NCI-H1436 treated with DMSO at 0.1 percent for 48 hours (cell line): Measurements from ENCODE around the gene TCF4.
A peak's percentile ranks its signal among the peaks of the same experiment; 100 is the strongest.

Source experiments
- DNase-seq: peaks from one replicate; lab custom pipeline; 2025; lab: John Stamatoyannopoulos, UW

TCF4 gene

DNA sequence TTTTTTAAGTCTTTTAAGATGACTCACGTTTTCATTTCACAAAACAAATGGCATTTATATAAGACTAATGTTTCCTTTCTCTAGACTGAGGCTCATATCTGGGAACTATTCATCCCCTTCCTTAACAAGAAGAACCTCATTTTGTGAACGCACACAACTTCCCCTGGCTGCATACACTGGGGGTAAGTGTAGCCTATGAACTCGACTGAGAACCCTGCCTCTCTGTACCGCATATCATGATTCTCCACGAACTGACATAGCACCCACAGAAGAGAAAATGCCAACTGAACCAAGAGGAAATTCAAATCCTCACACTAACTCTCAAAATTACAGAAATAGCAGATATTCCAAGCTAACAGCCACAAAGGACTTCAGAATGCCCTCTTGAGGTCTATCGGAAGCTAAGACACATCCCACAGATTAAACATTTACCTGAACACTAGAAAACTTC is 236.7 kb downstream of the TCF4 start:
- DNase-seq, result no peak

DNA sequence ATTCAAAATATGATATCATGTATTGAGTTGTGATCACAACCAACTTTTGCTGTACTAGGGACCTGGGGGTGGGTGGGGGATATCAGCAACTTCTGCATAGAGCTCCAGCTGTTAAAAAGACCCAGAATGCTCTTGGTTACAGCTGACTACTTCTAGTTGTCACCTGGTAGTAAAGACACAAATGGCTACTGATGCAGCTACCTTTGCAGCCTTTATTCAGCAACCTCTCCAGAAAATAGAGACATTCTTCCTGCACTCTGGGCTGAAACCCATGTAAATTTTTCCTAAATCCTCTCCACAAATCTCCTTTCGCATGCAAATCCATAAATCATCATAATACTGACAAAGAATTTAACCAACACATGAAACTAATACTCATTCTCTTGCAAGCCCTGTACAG is 238.3 kb downstream of the TCF4 start:
- no peak for DNase-seq

DNA sequence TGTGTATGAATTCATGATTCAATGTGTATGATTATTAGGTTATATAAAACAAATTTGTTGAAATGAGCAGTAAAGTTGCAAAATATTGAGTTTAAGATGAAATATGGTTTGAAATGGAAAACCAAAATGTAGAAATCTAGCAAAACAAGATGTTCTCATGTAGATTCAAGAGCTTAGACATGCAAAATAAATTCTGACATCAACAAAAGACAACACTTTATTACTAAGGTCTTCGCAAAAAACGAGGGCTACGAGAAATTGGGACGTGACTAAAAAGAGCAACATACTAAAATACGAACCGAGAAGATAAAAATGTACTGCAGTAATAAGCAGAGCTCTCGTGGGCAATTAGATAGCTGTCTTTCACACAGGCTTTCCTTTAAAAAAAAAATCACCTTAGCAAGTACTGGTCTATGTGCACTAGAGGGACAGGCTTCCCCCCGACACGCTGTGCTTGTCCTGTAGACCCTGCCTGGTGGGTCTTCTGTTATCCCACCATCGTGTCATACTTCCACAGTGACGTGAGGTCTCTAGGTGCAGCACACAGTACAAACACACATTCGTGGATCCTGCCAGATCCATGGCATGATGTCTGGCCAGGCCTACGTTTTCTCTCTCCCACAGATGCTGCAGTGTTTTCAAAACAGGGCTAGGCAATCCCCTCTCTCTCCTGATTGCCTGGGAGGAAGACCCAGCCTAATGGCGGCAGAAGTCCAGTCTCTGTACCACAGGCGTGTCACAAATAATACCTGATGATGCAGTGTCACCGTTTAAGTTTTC is 240.8 kb downstream of the TCF4 start:
- DNase-seq, result no peak

DNA sequence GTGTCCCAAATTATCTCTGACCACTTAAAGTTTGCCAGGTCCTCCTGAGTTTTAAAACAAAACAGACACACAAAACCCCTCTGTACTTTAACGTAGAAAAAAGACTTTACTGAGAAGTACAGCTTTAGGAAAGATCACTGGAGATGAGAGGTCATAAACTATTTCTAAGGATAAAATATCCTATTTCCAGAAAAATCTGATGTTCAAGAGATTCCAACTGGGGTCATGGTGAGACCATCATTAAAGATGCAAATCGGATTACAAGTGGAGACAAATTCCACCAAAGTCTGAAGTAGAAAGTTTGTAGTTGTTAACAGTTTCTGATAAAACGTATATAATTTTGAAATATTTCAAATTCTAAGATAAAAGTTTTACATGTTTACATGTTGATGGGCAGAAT is 241.6 kb downstream of the TCF4 start:
- DNase-seq, result no peak

DNA sequence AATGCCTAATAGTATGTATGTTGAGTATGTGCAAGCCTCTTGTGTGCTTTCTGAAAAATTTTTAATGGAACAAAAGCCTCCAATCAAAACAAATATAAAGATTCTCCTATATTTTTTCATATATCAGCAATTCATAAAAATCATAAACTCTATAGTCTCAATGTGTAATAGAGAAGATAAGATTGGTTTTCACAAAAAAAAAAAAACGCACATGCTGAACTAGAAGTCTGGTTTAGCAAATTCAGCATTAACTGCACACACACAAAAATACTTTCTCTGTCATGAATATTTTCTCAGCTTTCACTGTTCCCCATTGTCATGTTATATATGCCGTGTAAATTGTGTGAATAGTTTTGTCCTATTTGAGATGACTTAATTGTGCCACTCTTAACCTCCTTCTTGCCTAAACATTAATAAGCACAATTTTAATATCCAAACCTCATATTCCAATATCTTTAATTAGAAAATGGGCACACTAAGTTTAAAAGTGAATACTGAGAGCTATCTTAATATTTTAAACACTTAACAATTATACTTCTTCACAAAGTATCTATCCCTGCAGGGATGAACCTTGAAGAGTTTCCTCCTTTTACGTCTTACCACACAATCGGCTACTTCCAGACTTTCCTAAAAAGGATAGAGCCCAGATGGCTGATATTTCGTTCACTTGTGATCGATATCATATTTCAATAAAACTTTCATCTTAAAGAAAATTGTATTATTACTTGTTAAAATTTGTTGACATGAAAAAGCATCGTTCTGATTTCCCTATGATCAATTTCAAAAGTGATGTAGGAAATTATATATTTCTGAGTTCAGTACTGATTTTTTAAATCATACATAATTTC is 242.7 kb downstream of the TCF4 start:
- no peak for DNase-seq

DNA sequence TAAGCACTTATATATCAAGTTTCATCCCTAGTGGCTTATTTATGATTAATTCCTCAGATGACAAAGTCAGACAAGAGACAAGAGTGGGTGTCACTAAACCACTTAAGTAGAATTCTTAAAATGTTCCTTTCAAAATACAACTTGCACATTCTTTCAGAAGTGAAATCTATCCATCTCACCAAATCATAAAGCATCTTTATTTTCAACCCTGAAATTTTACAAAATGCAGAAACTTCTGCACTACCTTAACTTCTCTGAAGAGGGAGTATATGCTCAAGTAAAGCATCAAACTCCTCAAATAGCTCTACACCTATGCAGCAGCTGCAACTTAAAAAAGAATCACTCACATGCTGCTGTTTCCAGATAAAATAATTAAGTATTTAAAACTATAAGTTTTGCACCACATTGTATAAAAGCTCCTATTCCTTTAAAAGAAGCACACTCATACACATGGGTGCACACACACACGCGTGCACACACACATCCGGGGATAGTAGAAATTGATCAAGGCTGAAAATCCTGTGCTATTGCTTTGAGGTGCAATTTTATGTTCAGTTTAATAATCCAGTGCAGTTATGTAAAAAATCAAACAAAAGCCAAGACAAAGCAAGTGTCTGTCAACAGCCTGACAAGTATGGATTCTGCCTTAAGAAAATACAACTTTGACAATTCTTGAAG is 244.5 kb downstream of the TCF4 start:
- no peak for DNase-seq

DNA sequence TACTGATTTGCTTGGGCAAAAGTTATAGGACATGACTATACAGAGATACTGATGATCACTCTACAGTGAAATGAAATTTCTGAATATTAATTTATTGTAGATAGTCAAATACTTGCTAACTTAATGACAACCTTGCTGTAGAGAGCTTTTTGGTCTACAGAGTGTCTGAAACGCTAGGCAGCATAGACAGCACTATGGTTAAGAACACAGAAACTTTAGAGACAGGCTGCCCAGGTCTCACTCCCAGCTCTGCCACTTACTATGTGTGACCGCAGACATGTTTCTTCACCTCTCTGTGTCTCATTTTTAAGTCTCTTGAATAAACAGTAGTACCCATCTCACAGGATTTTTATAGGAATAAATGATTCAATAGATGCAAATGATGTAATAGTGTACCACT is 247.0 kb downstream of the TCF4 start:
- no peak for DNase-seq

DNA sequence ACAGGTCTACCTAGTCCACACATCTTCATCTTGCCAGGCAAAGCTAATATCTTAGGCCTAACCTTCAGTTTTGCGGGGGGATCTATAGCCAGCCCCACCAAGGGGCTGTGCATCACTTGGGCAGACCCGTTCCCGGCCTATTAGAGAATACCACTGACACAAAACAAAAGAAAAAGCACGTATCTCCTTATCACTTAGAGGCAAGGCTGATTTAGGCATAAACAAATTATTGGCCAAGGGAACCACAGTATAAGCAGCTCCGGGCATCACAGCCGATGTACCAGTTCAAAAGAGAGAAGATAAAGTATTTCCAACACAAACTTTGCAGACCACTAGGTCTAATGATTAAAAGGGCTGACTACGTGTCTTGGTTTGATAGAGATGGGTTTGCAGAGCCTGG is 248.0 kb downstream of the TCF4 start:
- no peak for DNase-seq

DNA sequence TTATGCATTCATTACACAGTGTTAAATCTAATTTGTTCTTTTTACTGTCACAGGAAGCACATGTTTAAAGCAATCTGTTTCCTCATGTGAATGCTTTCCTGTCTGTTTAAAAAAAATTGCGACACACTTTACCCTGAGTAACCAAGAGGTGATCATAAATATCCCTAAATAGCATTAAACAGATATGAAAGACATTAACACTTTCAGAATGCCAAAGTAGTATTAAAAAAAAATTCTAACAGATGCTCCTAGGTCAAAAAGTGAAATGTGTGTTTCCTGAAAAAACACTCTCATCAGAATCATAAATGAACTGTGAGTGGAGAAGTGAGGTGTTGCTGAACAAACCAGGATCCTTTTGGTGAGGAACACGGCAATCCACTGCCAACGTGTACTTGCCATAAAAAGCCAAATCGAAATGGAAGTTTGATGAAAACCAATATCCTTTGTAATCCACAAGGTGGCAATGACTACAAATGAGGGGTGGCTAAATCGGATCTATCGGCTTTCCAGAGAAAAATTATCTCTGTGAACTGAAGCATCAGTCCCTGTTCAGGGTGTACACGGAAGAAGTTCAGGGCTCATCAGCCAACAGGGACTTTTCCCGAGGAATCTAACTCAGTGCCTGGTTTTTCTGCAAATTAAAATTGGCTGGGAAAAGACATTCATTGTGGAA is 248.9 kb downstream of the TCF4 start:
- DNase-seq, result no peak

DNA sequence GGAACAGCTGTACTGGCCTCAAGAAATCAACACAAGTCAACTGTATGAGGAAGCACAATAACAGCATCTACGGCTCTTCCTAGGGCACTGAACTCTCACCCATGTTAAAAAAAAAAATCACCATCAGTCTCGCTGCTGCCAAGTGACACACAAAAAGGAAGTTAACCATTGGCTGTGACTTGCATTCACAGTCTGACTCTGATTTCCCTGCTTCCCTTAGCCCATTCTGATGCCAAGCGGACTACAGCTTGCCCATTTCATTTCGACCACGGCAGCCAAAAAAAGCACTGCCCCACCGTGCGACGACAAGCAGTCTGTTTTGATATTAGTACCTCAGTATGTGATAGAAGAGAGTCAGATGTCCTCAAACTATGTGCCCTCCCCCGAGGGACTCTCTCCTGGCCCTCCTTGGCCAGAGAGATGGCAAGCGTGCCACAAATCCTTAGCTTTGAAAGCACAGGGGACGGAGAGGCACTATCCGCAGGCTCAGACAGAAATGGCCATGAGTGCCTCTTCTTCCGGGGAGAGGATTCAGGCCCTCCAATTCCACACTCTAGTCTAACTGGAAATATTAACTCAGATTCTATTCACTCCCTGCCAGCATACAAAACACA is 250.0 kb downstream of the TCF4 start:
- no peak for DNase-seq

DNA sequence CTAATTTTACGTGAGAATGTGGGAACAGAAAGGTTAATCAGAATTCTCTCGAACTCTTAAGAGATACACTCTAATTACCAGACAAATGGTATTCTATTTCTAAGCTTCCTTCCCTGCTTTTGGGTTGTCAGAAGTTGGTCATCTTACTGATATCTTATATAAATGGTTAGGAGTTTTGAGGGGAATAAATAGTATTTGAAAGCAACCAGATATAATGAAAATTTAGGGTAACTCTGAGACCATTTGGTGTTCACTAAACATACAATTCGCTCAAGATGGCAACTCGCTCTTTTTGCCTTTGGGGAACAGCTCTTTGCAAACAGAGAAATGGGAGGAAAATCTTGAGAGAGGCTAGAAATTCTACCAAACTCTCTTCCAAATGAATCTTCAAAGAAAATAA is 250.9 kb downstream of the TCF4 start:
- no peak for DNase-seq

DNA sequence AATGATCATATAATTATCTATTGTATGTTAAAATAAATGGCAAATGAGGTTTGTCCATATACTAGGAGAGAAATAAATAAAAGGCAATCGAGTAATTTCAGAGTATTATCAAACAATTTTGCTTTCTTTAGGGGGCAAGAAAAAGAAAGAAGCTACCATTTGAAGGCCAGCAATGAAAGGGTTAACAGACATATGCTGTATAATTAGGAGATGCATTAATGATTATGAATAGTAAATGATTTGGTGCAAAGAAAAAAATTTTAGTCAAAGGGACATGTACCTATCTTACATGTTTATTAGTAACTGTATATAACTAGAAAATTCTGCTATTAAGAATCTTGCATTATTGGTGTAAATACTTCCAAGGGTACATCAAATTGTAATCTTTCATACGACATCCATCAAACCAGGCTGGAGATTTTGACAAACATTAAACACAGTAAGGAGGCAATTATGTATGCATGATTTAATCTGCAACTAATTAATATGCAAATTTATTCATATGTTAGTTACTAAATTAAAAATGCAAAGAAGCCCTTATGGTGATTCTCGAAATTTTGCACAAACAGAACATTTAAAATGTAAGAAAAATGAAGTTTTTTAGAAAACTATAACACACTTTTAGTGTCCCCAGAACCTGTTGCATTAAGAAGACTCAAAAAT is 251.4 kb downstream of the TCF4 start:
- DNase-seq, result no peak

DNA sequence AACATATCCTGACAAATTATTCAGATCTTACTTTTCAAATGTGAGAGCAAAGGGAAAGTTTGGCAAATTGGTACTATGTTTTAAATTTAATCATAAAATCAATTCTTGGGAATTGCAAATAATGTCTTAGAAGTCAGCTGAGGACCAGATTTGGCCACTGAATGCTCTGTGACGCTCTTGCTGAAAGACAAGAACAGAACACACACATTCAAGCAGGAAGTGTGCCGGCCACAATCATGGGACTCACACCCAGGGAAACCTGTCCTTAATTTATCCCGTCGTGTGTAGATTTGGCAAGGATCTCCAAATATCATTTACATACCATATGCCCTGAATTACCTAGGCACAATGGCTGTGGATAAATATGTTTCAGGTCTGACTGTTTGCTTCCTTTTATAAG is 253.1 kb downstream of the TCF4 start:
- DNase-seq, result no peak

DNA sequence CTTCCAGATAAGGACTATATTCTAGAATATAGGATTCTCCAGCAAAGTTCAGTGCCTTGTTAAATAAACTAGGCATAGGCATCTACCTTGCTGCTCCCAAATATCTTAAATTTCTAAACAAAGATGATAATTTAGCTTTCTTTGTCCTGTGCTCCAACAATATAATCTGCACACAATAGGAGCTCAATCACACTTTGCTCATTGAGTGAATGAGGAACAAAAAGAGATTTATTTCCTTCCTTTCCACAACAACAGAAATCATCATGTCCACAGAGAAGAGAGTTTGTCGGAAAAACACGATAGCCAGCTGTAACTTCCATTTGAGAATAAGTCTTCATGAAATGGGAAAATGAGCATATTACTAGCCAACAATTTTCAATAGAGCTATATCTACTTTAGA is 256.7 kb downstream of the TCF4 start:
- no peak for DNase-seq

DNA sequence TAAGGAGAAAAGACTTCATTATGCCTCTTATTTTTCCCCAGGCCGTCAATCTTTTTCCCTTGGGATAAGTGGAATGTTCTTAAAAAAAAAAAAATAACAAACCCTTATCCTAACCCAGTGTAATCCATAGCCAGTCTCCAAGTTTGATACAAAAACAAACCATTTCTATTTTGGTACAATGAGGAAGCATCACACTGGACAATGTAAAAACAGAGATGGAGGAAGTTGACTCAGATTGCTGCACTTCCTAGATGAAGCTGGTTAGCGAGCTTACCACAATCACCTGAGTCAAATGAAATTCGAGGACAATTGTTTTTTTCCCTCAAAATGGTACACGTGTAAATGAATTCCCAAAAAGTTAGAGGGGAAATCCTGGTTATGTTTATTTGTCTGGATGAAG is 259.7 kb downstream of the TCF4 start:
- DNase-seq, result no peak

DNA sequence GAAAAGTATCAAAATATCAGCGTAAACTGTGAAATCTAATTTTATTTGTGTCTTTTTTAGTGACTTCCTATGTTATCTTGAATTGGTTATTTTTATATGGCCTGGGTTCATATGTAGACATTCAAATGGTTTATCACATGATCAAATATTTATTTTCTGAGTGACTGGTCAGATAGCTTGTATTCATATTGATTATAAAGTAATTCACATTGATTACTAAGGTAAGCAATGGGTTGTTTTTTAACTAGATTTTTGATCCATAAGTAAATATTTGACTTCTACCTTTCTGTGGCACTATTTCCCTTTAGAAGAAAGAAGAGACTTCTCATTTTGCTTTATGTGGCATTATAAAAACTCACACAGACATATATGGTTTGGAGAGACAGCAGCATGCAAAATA is 260.5 kb downstream of the TCF4 start:
- DNase-seq, result no peak

DNA sequence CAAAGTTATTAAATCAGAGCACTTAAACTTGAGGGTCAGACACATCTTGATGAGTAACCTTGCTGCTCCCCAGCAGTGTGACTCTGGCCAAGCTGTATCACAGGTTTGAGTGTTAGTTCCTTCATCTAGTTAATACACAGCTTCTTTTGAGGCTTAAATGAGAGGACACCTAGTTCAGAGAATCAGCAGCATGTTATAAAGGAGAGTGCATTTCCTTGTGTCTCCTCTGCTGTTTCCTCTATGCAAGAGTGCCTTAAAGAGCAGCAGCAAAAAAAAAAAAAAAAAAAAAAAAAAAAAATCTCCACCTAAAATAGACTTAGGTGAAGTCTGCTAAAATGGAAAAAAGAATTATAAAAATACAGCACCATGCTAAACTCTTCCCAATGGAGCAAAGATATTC is 261.9 kb downstream of the TCF4 start:
- DNase-seq, result no peak

DNA sequence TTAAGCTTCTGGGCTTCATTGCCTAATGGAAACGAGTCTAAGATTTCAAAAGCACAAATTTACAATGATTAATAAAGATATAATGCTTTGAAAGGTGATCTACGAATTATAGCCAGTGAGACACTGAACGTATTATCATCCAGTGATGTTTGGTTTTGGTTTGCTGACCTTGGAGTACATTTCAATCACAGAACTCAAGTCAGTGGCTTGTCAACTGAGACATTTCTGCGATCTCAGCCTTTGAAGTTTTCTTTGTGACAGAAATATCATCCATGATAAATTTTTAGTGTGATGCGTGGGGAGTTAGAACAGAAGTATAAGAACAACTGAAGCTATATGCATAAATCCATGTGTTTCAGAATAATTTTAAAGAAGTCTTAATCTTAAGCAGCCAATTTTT is 263.8 kb downstream of the TCF4 start:
- DNase-seq, result no peak

DNA sequence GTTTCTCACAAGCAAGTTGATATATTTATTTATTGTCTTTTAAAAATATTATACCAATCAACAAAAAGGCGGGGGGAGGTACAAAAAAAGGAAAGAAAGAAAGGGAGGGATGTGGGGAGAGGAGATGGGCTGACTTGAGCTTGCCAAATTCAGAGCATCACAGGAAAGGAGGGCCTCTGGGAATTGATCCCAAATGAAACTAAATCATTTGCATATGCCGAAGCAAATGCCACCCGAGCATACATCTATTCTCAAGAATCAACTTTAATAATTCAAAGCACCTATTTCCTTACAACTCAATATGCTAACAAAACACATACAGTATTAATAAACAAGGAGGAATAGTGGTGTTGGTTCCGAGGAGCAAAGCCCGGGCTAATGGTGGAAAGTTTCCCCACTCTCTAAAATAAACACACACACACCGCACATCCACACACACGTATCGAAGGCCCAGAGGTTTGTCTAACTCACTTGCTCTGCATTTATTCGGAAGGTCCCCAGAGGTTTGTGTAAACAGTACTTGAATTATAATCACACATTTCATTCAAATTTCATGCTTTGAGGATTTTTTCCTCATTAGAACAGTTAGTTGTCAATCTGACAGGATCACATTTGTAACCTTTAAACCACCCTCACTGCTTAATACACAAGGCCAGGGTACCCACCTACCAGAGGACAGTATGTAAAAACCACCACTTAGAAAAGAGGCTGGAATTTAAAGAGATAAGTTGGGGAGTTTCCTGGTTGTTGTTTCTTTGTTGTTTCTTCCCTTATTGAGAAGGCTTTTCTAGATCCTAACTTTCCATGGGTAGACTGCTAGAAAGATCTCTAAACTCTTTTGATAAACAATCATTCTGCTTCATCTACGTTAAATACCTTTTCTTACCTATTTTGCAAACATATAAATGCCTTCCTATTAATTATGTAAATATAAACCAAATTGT is 264.7 kb downstream of the TCF4 start:
- peak; percentile 27 for DNase-seq

DNA sequence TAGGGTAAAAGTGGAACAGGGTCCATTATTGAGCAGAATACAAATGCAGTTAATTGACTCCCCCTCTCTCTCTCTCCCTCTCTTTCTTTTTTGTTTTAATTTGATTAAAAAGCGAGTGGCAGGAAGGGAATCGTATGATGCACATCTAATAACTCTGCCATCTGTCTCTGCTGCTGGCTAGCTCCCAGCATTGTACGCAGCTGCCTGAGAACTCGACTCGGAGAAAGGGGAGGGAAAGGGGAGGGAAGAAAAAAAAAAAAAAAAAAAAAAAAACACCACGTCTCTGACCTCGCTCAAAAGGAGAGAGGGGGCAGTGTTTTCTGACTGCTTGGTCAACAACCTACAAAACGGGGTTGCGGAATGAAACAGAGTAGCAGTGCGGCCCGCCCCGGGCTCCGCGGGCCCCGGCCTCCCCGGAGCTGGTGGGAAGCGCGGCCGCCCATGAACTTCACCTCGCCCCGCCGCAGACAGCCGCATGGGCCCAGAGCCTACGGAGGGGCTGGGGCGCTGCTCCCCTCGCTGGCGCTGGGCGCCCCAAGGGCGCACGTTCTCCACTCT is 265.7 kb downstream of the TCF4 start:
- peak; percentile 63 for DNase-seq
